ENCODE measurements around the gene GALNS.

GALNS gene

DNA sequence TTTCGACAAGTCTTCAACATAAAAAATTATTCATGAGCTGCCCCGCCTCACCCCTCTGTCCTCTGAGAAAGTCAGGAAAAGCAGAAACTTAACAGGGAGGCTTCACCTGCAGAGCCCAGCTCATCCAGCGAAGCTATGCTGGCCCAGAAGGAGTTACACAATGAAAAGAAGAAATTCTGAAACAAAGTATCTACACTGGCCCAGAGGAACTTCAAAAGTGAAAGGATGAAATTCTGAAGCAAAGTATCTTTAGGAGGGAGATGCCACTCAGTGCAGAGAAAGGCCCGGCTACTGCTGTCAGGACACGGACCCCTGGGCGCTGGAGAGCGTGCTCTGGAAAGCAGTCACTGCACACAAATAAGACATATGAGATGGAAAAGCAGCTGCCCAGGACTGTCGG lies 1.6 kb downstream of the GALNS start:
- no peak for DNase-seq

DNA sequence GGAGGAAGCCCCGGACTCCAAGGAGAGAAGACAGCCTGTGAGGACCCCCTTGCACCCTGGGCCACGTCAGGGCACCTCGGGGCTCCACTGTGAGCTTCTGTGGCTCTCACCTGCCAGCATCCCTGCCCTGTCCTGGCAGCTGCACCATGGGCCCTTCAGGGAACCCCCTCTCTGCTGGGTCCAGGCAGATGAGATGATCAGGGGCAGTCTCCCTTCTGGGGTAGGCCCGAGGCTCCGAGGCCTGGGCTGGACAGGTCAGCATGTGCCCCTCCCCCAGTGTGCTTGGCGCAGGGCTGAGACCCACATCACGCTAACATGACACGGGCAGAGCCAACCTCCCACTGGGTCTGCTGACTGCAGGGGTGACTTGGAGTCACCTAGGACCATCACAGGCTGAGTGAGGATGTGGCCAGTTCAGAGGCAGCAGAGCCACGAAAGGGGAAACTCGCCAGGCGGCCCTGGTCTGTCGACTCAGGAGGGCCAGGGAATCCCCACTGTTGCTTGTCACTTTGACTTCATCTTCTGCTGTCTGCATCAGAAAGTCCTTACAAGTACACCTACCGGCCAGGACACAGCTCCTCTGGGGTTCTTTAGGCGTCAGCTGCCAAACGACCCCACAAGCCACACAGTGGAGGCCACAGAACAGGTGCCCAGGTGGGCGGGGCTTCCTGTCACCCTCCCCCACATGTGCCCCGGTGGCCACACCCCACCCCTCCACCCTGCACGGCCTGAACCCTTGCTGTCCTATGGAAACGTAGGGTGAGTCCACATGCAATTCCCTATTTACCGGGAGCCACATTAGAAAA lies 2.2 kb downstream of the GALNS start:
- DNase-seq, result no peak

DNA sequence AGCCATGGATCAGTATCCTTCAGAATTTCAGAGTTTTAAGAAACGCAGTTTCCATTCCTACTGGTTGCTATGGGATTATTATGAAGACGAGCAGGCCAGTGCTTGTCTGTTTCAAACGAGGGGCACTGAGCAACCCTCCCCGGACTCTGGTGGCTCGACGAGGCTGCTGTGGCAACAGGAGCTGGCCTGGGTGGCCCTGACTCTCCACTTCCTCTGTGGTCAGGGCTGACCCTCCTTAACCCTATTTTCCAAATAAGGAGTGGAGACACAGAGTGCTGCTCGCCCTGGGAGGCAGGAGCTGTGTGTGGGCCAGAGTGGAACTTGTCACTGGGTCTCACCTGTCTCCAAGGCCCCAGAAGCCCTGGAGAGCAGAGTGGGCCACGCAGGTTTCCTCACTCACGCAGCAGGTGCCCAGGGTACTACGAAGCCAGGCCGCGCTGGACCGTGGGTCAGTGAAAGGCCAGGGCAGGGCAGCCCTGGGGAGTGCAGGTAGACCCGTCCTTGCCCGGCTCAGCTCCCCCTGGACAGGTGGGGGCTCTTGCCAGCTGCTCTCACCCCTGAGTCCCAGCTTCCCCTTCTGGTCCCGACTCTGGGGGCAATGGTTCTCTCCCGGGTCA lies 3.3 kb downstream of the GALNS start:
- DNase-seq, result no peak

DNA sequence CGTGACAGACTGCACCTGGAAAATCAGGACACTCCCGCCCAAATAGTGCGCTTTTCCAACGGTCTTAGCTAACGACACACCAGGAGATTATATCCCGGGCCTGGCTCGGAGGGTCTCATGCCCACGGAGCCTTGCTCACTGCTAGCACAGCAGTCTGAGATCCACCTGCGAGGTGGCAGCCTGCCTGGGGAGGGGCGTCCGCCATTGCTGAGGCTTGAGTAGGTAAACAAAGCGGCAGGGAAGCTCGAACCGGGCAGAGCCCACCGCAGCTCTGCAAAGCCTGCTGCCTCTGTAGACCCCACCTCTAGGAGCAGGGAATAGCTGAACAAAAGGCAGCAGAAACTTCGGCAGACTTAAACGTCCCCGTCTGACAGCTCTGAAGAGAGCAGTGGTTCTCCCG lies 5.1 kb downstream of the GALNS start:
- DNase-seq, result no peak

DNA sequence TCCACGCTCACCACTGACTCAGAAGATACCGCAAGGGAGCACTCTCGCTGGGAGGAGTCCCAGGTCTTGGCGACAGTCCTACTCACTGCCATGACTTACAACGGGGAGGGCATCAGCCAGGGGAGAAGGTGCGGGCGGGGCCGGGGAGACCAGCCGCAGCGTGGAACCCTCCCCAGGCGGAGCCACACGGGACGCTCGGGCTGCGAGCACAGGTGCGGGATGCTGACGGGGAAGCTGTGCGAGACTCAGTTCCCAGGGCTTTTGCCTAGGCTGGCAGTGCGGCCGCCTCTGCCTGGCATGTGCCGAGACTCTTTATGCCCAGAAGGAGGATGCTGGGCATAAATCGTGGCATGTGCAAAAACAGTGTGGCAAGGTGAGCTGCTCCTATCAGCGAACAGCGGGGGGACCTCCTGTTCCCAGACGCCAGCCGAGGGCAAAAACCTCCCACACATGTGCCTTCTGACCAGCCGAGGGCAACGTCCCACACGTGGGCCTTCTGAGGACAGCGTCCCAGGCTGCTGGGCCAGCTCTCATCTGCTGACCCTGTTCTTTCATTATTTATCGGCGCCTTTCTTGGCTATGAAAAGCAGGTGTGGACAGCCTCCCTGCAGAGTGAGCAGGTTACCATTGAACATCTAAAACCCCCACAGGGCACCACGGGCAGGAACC lies 6.1 kb downstream of the GALNS start:
- DNase-seq, result no peak

DNA sequence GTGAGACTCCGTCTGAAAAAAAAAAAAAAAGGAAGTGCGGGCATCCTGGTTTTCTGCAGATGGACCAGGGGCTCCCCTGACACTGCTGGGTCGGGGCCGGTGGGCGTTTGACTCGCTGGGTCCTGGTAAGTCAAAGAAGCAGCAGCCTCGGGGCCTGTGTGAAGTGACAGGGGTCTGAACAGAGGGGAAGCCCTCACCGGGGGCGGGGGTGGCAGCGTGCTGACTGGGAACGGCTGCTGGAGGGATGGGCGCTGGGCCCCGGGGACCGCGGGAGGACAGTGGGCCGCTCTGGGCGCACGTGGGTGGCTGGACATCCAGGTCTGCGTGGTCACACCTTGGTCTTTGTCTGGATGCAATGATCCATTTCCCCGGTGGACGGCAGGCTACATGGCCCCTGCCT lies 8.2 kb downstream of the GALNS start:
- DNase-seq, result no peak

DNA sequence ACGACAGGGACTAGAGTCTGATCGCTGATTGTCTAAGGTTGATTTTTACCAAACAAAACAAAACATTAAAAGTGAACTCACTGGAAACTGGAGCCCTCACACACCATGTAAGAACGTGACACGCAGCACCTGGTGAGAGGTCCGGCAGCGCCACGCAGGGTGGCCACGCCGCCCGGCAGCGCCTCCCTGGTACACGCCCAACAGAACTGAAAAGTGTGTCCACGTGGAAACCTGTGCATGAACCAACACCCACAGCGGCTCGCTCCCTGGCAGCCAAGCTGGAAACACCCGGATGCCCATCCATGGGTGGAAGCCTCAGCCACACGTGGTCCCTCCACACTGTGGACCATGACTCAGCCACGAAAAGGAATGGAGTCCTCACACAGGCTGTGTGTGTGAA lies 9.1 kb downstream of the GALNS start:
- DNase-seq, result no peak

DNA sequence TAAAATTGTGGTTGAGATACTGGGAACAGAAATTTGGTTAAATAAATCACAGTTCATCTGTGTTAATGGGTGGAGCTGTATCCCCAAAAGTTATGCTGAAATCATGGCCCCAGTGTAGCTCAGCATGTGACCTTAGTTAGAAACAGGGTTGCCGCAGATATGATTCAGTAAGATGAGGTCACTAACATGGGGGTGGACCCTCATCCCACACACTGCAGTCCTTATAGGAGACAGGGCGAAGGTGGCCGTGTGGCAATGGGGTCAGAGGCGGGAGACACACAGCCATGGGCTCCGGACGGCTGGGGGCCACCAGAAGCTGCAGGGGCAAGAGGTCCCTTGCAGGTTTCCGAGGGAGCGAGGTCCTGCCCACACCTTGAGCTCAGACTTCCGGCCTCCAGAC lies 10.7 kb downstream of the GALNS start:
- DNase-seq, result no peak

DNA sequence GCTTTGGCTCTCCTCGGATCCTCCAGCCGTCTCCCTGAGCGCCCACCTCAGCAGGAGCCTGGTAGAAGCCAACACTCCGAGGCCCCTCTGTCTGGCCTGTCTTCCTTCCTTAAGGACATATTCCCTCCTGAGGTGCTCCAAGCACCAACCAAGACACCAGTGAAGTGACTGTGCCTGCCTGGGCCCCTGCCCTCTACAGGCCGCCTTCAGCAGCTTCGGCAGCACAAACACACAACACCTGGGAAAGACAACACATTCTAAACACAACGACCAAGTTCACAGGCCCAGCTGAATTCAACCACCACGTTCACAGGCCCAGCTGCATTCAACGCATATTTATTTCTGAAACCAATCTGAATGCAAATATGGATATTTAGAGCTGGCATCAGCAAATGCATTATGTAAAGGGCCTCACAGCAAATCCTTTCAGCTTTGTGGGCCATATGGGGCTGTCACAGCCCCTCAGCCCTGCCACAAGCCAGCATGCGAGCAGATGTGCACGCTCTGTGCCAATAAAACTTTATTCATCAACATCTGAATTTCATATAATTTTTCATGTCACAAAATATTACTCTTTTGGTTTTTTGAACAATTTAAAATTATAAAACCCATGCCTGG lies 12.2 kb downstream of the GALNS start:
- DNase-seq, result no peak

DNA sequence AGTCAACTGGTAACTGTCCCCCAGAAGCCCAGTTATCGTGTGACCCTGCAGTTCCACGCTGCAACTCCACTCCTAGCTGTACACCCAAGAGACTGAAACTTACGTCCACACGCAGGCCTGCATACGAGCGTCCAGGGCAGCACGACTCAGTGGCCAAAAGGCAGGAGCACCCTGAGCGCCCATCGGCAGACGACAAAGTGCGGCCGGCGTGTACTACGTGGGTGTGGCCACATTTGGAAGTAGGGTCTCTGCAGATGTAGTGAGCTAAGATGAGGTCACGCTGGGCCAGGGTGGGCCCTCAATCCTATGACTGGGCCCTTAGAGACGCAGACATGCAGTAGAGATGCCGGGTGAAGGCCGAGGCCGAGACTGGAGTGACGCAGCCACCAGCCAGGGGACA lies 13.5 kb downstream of the GALNS start:
- no peak for DNase-seq

DNA sequence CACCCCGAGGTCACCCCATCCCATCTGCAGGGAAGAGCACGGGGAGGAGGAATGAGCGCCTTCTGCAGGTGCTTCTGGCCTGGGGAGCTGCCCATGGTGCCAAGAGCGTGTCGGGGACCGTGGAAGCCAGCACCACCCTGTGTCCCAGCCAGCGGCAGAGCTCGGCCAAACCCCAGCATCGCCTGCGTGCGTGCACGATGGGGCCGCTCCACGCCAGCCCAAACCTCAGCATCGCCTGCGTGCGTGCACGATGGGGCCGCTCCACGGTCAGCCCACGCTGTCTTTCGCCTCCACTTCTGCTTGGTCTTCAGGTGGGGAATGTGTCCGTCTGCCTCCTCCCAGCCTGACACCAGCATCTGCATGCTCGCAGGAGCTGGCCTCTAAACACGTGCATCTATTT lies 13.9 kb downstream of the GALNS start:
- no peak for DNase-seq

DNA sequence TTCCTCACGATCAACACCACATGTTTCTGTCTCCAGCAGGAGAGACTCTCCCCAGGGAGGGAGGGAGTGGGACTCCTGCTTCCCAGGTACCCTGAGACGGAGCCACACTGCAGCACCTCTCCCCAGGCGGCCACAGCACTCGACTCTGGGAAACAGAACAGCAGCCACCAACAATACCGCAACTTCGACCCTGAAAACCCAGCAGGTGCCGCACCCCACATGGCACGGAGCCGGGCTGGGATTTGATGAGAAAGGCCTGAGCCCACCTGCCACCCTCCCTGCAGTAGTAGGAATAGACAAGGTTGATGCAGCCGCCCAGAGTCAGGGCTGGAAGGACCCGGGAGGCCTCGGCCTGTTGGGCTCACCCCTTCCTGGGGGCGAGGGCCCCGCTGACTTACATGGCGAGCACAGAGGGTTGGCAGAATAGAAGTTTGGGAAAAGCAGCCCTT lies 14.4 kb downstream of the GALNS start:
- DNase-seq, result no peak

DNA sequence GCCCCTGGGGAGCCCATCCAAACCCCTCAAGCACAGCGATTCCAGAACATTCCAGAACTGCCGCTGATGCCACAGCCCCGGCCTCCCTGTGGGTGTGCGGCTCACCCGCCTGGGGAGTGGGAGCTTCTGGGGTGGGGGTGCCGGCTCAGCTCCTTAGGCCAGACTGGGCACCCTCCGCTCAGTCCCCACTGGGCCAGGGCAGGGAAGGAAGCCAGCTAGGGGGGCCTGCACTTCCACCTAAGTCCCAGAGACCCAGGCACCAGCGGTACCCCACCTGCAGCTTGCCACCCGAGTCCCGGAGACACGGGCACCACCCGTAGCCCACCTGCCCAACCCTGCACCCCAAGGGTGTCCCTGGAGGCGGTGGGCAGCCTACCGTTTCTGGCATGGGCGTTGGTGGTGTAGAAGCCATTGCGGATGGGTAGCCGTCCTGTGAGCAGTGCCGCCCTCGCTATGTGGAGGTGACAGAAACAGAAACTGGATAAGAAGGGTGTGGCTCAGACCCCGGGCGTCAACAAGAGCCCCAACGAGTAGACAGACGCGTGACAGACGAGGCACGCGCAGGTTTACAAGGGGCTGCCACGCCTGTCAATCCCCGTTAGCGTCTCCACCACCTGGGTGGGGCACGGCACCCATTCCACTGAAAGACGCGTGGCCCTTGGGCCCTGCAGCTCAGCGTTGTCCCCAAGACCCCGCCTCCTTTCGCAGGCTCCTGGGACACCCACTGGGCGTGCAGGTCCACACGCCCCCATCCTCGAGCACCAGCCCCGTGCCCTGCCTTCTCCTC lies 15.0 kb downstream of the GALNS start:
- DNase-seq, result no peak

DNA sequence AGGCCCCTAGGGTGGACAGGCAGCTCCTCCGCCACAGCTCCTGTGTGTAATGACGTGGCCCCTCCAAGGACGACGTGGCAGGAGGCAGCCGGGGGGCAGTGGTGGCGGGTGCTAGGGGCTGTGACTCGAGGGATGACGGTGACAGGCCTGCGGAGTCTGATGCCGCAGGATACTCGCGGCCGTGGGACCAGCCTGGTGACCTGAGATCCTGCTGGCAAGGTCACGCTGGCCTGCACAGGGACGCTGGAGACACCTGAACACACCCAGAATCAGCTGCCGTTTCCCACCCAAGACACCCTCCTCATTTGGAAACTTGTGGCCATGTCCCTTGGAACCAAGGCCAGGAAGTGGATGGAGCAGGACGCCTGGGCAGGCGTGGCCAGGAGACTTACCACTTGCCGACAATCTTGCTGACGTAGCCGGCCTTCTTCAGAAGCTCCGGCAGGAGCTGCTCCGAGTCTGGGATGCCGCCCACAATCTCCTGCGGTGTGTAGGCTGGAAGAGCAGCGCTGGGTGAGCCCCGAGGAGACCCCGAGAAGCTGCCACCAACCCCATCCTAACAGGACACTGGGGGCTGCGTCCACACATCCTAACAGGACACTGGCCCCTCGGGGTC lies 16.0 kb downstream of the GALNS start:
- DNase-seq, result no peak

DNA sequence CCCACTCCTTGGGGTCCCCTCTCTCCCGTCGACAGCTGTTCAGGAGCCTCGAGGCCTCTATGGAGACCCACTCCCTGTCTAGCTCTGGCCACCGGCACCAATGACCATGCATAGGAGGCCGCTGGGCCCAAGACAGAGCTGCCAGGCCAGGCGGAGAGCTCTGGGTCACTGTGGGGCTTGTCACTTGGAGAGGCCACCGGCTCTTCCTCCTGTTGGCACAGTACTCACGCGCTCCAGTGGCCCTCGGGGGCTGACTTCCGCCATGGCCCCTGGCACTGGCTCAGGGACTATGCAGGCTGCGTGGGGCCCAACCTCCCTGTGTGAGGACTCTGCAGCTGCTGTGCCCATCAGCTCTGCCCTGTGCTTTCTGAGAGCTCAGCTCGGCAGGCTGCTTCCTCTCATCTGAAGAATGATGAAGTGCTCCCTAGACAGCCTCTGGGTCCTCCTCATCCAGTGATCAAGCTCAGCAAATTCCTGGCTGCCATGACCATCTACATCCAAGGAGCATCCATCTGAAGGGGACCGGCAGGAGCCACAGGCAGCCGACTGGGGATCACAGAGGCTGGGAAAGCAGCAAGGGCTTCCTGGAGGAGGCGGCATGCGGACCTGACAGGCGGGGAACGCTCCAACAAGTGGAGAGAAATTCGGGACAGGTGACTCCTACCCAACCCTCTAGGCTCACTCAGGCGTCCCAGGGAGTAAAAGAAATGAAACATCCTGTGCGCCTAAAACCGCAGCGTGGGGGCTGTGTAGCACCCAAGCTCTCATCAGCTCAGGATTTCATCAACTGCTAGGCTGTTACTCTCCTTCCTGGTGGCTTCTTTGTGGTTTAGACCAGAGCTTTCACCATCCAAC lies 16.8 kb downstream of the GALNS start:
- no peak for DNase-seq

DNA sequence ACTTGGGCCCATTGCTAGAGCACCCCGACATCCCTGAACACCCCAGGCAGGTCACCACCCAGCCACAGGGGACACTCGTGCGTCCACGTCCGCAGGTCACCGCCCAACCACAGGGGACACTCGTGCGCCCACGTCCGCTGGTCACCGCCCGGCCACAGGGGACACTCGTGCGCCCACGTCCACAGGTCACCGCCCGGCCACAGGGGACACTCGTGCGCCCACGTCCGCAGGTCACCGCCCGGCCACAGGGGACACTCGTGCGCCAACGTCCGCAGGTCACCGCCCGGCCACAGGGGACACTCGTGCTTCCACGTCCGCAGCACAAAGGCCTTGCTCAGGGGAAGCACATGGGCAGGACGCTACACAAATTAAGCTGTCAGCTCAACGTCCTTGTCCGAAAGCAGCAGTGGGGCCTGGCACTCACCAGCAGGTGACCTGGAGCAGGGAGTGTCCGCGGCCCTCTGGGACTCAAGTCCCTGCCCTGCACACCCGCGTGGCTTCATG lies 17.7 kb downstream of the GALNS start:
- DNase-seq, result no peak

DNA sequence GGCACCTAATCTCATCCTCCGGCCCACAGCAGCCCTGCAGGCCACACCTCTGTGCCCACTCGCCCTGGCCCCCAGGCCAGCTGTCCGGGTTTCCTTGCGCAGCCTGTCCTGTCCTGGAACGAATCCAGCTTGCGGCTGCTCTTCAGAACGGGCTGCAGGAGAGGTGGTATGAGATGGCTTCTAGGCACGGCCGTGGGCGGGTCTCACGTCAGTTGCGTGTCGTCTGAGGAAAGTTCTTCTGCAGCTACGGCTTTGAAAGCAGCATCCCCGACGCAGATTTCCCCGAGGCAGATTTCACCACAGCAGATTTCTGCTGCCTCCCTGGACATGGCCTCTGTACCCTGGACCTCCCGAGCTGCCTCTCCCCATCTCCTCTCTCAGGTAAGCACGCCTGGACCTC lies 18.2 kb downstream of the GALNS start:
- no peak for DNase-seq

DNA sequence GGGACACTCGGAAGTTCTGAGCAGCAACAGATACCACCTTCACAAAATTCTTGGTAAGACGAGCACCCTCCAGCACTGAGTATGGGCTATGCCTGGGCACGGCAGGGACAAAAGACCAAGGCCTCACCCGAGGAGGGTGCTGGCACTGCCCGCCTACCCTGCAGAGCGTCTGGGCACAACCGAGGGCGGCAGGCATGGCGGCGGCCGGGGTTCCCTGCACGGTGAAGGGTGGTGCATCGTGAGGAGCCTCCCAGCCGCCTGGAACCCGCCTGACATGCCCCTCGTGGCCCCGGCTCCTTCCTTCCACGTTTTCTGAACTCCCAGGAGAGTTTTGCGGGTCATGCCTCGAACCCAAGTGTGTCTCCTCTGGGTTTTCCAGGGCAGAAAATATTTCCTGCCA lies 18.9 kb downstream of the GALNS start:
- no peak for DNase-seq

DNA sequence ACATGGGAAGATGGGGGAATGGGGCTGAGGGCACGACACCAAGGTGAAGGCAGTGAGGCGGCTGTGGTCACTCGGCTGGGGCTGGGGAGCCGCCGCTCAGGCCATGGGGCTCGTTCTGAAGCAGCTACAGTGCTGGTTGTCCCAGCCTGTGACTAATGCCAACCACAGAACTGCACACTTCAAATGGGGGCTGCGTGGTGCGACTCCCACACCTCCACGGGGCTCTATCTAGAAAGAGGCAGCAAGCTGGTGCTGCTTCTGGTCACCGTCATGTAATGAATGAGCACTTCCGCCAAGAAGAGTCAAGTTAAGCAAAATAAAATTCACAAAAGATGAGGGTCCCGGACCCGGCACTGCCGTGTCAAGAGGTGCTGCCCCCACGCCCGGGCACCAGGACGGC lies 20.0 kb downstream of the GALNS start:
- no peak for DNase-seq

DNA sequence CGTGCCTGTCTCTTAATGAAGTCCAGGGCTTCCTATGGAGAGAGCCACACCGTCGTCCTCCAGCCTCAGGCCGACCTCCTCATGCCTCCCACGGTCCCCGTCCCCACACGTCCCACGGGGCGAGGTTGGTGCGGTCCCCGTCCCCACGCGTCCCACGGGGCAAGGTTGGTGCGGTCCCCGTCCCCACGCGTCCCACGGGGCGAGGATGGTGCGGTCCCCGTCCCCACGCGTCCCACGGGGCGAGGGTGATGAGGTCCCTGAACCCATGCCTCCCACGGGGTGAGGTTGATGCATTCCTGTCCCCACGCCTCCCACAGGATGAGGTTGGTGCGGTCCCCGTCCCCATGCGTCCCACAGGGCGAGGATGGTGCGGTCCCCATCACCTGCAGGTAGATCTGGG lies 20.9 kb downstream of the GALNS start:
- DNase-seq, result no peak

DNA sequence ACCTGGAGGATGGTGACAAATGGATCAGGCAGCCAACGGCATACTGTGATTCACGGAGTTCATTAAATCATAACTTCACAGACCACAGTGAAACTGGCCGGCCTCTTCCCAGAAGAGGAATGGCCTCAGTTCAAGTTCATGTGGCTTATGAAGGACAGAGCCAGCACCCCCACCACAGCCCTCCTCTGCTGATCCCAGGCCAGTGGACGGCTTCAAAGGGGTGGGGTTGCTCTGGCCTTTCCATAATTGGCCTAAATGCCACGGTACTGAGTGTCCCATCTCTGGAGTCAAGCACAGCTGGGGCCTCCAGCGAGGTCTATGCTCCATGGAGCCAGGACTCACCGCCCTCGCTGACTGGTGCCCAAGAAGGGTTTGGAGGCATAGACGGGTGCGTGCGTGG lies 21.4 kb downstream of the GALNS start:
- DNase-seq, result no peak

Data from activated effector memory CD4-positive, alpha-beta T cell treated with anti-CD3 and anti-CD28 coated beads, Interleukin-2, amount 50 U/mL, for 16 hours (primary cell).